H7 (cell line): ENCODE results near the gene GDF9. TPM values are rescaled to one million over a fixed set of nuclear protein-coding genes. Genes with fewer than 3 reads are reported as not detected.

ENCODE experiments used
- DNase-seq: peaks from one replicate; pipeline ENCODE4 v3.0.0; 2012
- H3K27me3 ChIP-seq: 2 replicates; pipeline ENCODE4 v1.6.0; 2011; ENCODE audit warnings: mild to moderate bottlenecking, low read length; ENCODE audit not compliant: control insufficient read depth, insufficient read depth
- H3K36me3 ChIP-seq: replicated peaks from 2 replicates; pipeline ENCODE4 v1.5.1; 2011; ENCODE audit warnings: low read length; ENCODE audit not compliant: control insufficient read depth, insufficient read depth
- H3K4me3 ChIP-seq: 2 replicates; pipeline ENCODE4 v1.5.1; 2011; ENCODE audit warnings: low read depth, mild to moderate bottlenecking, control low read depth, low read length, moderate library complexity; ENCODE audit not compliant: insufficient read depth
- total RNA-seq: library from RNA; depleted of rRNA; stranded (reverse); fragments of >200 nt; shearing (Covaris generic); gene quantifications from 2 replicates; pipeline ENCODE4 v1.2.3, GENCODE V29; 2014

The GDF9 gene
- total RNA-seq, 1 experiment from 2014 or later: 0.24 TPM

- peaks cover 59% of the 10 kb centered on the region for H3K27me3 ChIP-seq
- H3K4me3 ChIP-seq: peak overlapping the region; percentile 36; the same call in 1 of the 2 replicates
- DNase-seq: no peak
- no peaks in the 10 kb centered on the region for H3K36me3 ChIP-seq
These were observed 42.7 kb downstream of the GDF9 start for GRCh38 chr5:132823481-132824050.

GRCh38 chr5:132822650-132823480 is 43.4 kb downstream of the GDF9 start:
- H3K27me3 ChIP-seq: peaks cover 53% of the 10 kb centered on the region
- DNase-seq: peak; percentile 94
- peak overlapping the region; percentile 36 for H3K4me3 ChIP-seq
- no peaks in the 10 kb centered on the region for H3K36me3 ChIP-seq

GRCh38 chr5:132821791-132822190 is 44.5 kb downstream of the GDF9 start:
- no peaks in the 10 kb centered on the region for H3K36me3 ChIP-seq
- peaks cover 45% of the 10 kb centered on the region for H3K27me3 ChIP-seq
- no peak overlapping the region for H3K4me3 ChIP-seq
- DNase-seq: no peak

DNA sequence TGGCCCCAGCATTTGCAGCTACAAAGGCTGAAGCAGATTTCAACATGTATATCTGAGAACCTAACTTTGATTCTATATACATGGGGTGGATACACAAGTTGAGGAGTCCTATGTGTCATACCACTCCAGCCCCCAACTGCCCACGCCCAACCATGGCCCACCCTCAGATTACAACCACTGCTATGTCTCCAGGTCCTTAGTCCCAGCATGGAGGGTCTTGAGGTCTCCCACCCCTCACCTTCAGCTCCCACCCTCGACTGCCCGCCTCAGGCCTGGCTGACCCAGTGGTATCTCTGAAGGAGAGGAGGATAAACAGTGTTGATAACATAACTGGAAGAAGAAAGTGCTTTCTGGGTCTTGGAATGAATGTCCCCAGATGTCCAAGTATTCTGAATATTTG is 44.9 kb downstream of the GDF9 start:
- no peak overlapping the region for H3K4me3 ChIP-seq
- H3K27me3 ChIP-seq: peaks cover 41% of the 10 kb centered on the region
- no peak for DNase-seq
- H3K36me3 ChIP-seq: no peaks in the 10 kb centered on the region

DNA sequence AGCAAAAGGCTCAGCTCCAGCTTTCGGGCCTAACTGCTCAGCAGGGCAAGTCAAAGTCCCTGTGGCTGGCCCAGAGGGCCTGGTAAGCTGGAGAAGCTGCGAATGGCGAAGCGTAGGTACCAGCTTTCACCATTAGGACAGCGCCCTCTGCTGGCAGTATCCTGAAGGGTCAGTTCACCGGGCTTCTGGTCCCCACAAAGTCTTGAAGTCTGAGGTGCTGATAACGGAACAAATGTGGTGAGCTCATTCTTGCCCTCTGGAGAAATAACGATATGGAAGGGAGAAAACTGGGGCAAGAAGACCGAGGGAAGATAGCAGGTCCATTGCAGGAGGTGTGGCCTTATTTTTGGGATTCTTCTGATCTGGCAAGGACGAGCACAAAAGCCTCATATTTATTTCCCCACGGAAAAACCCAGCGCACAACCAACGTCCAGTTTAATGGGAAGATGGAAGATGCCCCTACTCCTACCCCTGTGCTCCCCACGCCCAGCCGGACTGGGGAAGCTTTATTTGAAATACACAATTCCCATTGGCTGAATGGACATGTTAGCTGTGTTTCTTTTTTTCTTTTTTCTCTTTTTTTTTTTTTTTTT is 46.0 kb downstream of the GDF9 start:
- H3K4me3 ChIP-seq: no peak overlapping the region
- peak; percentile 93 for DNase-seq
- no peaks in the 10 kb centered on the region for H3K36me3 ChIP-seq
- H3K27me3 ChIP-seq: peaks cover 34% of the 10 kb centered on the region

GRCh38 chr5:132819468-132819867 is 46.8 kb downstream of the GDF9 start:
- Histone ChIP-seq H3K36me3 (no peaks in the 10 kb centered on the region), H3K4me3 (no peak overlapping the region), H3K27me3 (peaks cover 34% of the 10 kb centered on the region)
- peak; percentile 62 for DNase-seq

DNA sequence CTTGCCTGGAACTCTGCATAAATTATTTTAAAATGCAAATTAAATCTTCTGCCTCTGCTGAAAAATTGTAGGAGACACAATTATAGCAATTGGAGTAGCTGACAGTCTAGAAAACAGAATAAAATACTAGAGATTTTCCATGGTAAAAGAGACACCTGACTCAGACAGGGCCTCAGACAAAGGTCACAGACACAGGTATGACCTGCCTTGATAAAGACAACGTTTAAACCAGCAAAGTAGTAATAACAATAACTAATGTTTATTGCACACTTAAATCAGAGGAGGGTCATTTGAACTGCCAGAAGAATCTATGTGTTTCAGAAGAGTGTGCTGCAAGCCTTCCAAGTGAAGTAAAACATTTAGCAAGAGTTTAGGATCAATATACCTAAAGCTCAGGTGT is 49.3 kb downstream of the GDF9 start:
- Histone ChIP-seq H3K36me3 (no peaks in the 10 kb centered on the region), H3K27me3 (peaks cover 42% of the 10 kb centered on the region), H3K4me3 (no peak overlapping the region)
- DNase-seq: no peak

GRCh38 chr5:132816554-132816953 is 49.7 kb downstream of the GDF9 start:
- no peak overlapping the region for H3K4me3 ChIP-seq
- H3K36me3 ChIP-seq: no peaks in the 10 kb centered on the region
- peaks cover 43% of the 10 kb centered on the region for H3K27me3 ChIP-seq
- no peak for DNase-seq

DNA sequence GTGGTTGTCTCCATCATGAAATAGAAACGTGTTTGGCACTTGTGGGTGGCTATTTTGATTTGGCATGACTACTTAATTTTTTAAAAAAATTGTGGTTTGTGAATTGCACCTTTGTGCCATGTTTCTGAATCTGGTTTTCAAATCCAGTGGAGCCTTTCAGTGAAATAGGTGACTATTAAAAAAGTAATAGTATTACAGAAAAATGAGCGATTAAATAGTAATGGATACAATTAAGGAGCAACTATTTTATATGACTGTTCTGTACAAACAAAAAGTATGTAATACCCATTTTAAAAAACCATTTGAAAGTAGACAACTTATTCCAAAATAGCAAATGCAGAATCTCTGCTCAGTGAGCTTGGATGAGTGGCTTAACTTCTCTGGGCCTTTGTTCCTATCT is 50.2 kb downstream of the GDF9 start:
- no peak overlapping the region for H3K4me3 ChIP-seq
- no peak for DNase-seq
- peaks cover 45% of the 10 kb centered on the region for H3K27me3 ChIP-seq
- no peaks in the 10 kb centered on the region for H3K36me3 ChIP-seq

DNA sequence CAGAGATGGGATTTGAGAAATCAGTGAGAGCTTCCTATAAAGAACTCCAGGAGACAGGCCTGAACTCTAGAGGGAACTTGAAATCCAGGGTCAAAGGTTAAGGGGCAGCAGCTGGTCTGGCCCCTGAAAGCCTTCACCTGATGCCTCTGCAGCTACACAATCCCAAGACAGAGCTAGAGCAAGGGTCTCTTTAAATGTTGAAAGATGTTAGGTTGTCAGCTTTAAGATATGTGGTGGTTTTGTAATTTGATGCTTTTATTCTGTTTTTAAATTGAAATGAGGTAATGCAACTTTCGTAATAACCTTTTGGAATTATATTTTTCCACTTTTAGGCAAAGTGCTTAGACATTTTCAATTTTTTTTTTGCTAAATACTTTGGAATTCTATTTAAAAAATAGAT is 50.8 kb downstream of the GDF9 start:
- Histone ChIP-seq H3K27me3 (peaks cover 47% of the 10 kb centered on the region), H3K36me3 (no peaks in the 10 kb centered on the region), H3K4me3 (no peak overlapping the region)
- DNase-seq: no peak

- DNase-seq: no peak
- Histone ChIP-seq H3K4me3 (peak overlapping the region; percentile 29), H3K27me3 (peaks cover 47% of the 10 kb centered on the region), H3K36me3 (no peaks in the 10 kb centered on the region)
These were observed 51.6 kb downstream of the GDF9 start for GRCh38 chr5:132814503-132815294.

DNA sequence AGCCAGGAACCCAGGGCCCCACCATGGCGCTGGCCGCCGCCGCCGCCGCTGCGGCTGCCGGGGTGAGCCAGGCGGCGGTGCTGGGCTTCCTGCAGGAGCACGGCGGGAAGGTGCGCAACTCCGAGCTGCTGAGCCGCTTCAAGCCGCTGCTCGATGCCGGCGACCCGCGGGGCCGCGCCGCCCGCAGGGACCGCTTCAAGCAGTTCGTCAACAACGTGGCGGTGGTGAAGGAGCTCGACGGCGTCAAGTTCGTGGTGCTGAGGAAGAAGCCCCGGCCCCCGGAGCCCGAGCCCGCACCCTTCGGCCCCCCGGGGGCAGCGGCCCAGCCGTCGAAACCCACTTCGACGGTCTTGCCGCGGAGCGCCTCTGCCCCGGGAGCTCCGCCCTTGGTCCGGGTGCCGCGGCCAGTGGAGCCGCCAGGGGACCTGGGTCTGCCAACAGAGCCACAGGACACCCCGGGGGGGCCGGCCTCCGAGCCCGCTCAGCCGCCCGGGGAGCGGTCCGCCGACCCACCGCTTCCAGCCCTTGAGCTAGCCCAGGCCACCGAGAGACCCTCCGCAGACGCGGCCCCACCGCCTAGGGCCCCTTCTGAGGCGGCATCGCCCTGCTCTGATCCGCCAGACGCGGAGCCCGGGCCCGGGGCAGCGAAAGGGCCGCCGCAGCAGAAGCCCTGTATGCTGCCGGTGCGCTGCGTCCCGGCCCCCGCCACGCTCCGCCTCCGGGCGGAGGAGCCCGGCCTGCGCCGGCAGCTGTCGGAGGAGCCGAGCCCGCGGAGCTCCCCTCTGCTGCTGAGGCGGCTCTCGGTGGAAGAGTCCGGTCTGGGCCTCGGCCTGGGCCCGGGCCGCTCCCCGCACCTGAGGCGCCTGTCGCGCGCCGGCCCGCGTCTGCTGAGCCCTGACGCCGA is 52.4 kb downstream of the GDF9 start:
- H3K4me3 ChIP-seq: peak overlapping the region; percentile 29
- H3K36me3 ChIP-seq: no peaks in the 10 kb centered on the region
- peak; percentile 90 for DNase-seq
- peaks cover 47% of the 10 kb centered on the region for H3K27me3 ChIP-seq

DNA sequence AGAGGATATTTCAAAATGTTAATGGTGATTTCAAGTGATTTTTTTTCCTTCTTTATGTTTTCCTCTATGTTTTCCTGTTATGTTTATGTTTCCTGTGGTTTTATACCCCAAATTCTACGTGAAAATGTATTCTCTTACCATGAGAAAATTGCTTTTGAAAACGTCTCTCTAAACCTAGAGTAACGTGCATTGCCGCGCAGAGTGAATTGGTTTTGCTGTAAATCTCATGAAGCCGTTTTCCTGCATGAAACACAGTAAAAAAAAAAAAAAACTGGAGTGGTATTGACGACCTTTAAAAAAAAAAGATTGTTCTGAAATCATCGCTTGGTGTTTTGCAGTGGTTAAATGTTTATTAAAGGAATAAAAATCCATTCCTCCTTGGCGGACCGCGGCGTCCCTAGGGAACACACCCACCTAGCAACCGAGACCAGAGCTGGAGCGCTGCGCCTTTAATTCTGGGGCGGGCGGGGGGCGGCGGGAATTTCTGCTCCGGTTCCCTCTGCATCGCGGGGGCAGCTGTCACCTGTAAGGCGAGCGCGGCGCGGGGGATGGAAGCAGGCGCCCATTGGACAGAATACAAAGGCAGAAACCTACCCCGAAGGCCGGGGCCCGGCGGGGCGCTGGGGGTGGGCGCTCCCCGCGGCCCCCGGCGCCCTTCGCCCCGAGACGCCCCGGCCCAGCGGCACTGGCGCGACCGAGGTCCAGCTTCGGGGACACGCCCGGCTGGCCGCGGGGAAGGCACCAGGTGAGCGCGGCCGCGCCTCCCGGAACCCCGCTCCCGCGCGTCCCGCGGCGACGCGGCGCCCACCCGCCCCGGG is 53.3 kb downstream of the GDF9 start, which contains the start of gene SOWAHA:
Gene SOWAHA (plus strand): TSS at position 522 of the 818 bp plus-strand sequence. CDS start 320 bp downstream, outside the sequence.
- Histone ChIP-seq H3K36me3 (no peaks in the 10 kb centered on the region), H3K27me3 (peaks cover 47% of the 10 kb centered on the region), H3K4me3 (peak within 1 kb of the TSS; percentile 29)
- DNase-seq: peak; percentile 86
